Panc1 (cell line): ENCODE results near the gene WFDC11.

ENCODE experiments used
- POLR2AphosphoS5 ChIP-seq: IDR thresholded peaks from 2 replicates; pipeline ENCODE4 v1.6.1; 2012; ENCODE audit warnings: mild to moderate bottlenecking, low read depth, low read length, moderate library complexity
- SIN3A ChIP-seq: IDR thresholded peaks from 2 replicates; pipeline ENCODE4 v1.6.1; 2012; ENCODE audit warnings: low read depth, mild to moderate bottlenecking, low read length, moderate library complexity, borderline replicate concordance; ENCODE audit not compliant: insufficient read depth
- TF ChIP-seq, protein P1 (sequence below): fragments of 450-650 bp; IDR thresholded peaks from 2 replicates; pipeline ENCODE4 v1.5.1; 2017; ENCODE audit warnings: mild to moderate bottlenecking

DNA sequence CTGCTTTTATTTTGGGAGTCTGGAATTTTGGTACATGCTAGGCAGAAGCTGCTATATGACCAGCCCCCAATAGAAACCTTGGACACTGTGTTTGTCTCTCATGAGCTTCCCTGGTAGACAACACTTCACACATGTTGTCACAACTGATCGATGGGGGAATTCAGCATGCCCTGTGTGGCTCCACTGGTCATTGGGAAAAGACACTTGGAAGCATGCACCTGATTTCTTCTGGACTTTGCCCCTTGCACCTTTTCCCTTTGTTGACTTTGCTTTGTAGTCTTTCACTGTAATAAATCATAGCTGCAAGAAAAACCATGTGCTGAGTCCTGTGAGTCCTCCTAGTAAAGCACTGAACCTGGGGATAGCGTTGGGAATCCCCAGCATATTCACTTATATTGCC lies 48.4 kb downstream of the WFDC11 start:
- TF ChIP-seq, protein P1, sequence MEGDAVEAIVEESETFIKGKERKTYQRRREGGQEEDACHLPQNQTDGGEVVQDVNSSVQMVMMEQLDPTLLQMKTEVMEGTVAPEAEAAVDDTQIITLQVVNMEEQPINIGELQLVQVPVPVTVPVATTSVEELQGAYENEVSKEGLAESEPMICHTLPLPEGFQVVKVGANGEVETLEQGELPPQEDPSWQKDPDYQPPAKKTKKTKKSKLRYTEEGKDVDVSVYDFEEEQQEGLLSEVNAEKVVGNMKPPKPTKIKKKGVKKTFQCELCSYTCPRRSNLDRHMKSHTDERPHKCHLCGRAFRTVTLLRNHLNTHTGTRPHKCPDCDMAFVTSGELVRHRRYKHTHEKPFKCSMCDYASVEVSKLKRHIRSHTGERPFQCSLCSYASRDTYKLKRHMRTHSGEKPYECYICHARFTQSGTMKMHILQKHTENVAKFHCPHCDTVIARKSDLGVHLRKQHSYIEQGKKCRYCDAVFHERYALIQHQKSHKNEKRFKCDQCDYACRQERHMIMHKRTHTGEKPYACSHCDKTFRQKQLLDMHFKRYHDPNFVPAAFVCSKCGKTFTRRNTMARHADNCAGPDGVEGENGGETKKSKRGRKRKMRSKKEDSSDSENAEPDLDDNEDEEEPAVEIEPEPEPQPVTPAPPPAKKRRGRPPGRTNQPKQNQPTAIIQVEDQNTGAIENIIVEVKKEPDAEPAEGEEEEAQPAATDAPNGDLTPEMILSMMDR = no peak
- TF ChIP-seq POLR2AphosphoS5 (no peak), SIN3A (no peak)
